T-cell (primary cell): ENCODE results near the gene CDC42EP5. TPM values are rescaled to one million over a fixed set of nuclear protein-coding genes. Genes with fewer than 3 reads are reported as not detected.

Experiments
- ATAC-seq, 4 experiments: fragments of 200-7000 bp in 3 of 4; fragments of 150-1000 bp in 1 of 4; cut with Tn5 transposase; replicated peaks in 1 of 4; 1 replicate in 3 of 4; 2 replicates in 1 of 4; pipeline ENCODE4 v1.10.0; 2021; ENCODE audit warnings: moderate library complexity in 3 of 4, mild to moderate bottlenecking in 2 of 4, moderate number of reproducible peaks in 1 of 4
- CTCF ChIA-PET, 2 donors: fragments of 300-600 bp; sonication (Branson Sonifier 250); formaldehyde crosslinking; loops; one replicate each; lab custom pipeline; 2022; ENCODE audit warnings: antibody characterized with exemption in 2 of 2; lab: Charles Lee
- POLR2A ChIA-PET, 2 donors: fragments of 300-600 bp; sonication (Branson Sonifier 250); formaldehyde crosslinking; loops; one replicate each; lab custom pipeline; 2022; ENCODE audit warnings: antibody characterized with exemption in 2 of 2; lab: Charles Lee
- DNase-seq, 35 experiments: peaks; one replicate each; pipeline versions ENCODE4 v3.0.0 to v3.0.0-alpha.2; 2013 to 2023
- H3K27ac ChIP-seq: one replicate; pipeline ENCODE4 v1.5.1; 2013; ENCODE audit warnings: low read length
- H3K27me3 ChIP-seq, 2 experiments: replicated peaks in 1 of 2; 1 replicate in 1 of 2; 2 replicates in 1 of 2; pipeline versions ENCODE4 v1.6.1 to v1.7.0; 2013; ENCODE audit warnings: low read length in 1 of 2, mixed read lengths in 1 of 2; ENCODE audit not compliant: control insufficient read depth in 2 of 2, insufficient read depth in 2 of 2; ENCODE audit errors: extremely low read depth in 1 of 2
- H3K36me3 ChIP-seq, 2 donors: 1 replicate in 1 of 2; 2 replicates in 1 of 2; pipeline versions ENCODE4 v1.6.1 to v1.7.0; 2013; ENCODE audit warnings: low read length in 1 of 2; ENCODE audit not compliant: control insufficient read depth in 2 of 2, insufficient read depth in 1 of 2; ENCODE audit errors: extremely low read depth in 1 of 2
- H3K4me1 ChIP-seq, 2 experiments: 1 replicate in 1 of 2; 2 replicates in 1 of 2; pipeline versions ENCODE4 v1.6.1 to v1.7.0; 2013; ENCODE audit warnings: low read length in 2 of 2, mixed read lengths in 1 of 2; ENCODE audit not compliant: insufficient read depth in 2 of 2, control insufficient read depth in 1 of 2; ENCODE audit errors: extremely low read depth in 1 of 2
- H3K4me3 ChIP-seq, 2 donors: 1 replicate in 1 of 2; 2 replicates in 1 of 2; pipeline versions ENCODE4 v1.5.1 to v1.7.0; 2013; ENCODE audit warnings: mild to moderate bottlenecking in 2 of 2, low read length in 1 of 2, moderate library complexity in 1 of 2; ENCODE audit not compliant: control insufficient read depth in 1 of 2; ENCODE audit errors: extremely low read depth in 1 of 2
- H3K9me3 ChIP-seq: 2 replicates; pipeline ENCODE4 v1.7.0; 2013
- H3K27ac Mint-ChIP-seq, 2 donors: one replicate each; pipeline ENCODE4 v1.8.0; 2020 to 2021; ENCODE audit warnings: mild to moderate bottlenecking in 2 of 2, mixed read lengths in 2 of 2
- H3K27me3 Mint-ChIP-seq, 2 donors: one replicate each; pipeline ENCODE4 v1.8.0; 2021 to 2022; ENCODE audit warnings: mixed read lengths in 2 of 2
- H3K36me3 Mint-ChIP-seq: one replicate; pipeline ENCODE4 v1.8.0; 2021; ENCODE audit warnings: mixed read lengths
- H3K4me1 Mint-ChIP-seq, 3 donors: one replicate each; pipeline ENCODE4 v1.8.0; 2020 to 2022; ENCODE audit warnings: mixed read lengths in 3 of 3, mild to moderate bottlenecking in 1 of 3
- H3K4me3 Mint-ChIP-seq, 3 donors: one replicate each; pipeline ENCODE4 v1.8.0; 2020 to 2022; ENCODE audit warnings: mild to moderate bottlenecking in 3 of 3, mixed read lengths in 3 of 3, moderate library complexity in 3 of 3
- H3K9me3 Mint-ChIP-seq, 3 donors: one replicate each; pipeline ENCODE4 v1.8.0; 2020 to 2022; ENCODE audit warnings: mixed read lengths in 3 of 3
- WGBS: methylation state at CpG from one replicate; pipeline ENCODE4 v1.1.5; 2013; ENCODE audit warnings: missing lambda C conversion rate; ENCODE audit not compliant: insufficient coverage; 5-methylcytosine and 5-hydroxymethylcytosine counted together
- total RNA-seq, 35 experiments: library from RNA in 6 of 35; stranded (reverse) in 6 of 35; fragments of 120-200 nt in 1 of 35; gene quantifications; one replicate each; pipeline versions ENCODE4 v1.2.1 to v1.2.4 and lab custom pipeline; 2013 to 2026

CDC42EP5 gene
- total RNA-seq, 5 donors from 2014 or later (not counting 1 experiment from before 2014, with no cell fraction given): 0.43 TPM; not detected in 4

GRCh38 chr19:54482889-54483288 lies 9.8 kb upstream of the CDC42EP5 start:
- DNase-seq (no peak), ATAC-seq (no peak)
- Mint-ChIP-seq H3K9me3 (no peaks in the 10 kb centered on the region), H3K36me3 (no peaks in the 10 kb centered on the region), H3K4me1 (peaks cover 4 to 15% (median 12%) of the 10 kb centered on the region in 3 donors), H3K27me3 (peaks cover 19 to 43% of the 10 kb centered on the region in 2 donors), H3K4me3 (no peak overlapping the region), H3K27ac (no peak overlapping the region)
- H3K4me3 ChIP-seq: no peak overlapping the region
- WGBS: no CpG with 5 or more reads among the region's 3 CpGs
- H3K27ac ChIP-seq: no peak overlapping the region
- H3K9me3 ChIP-seq: no peaks in the 10 kb centered on the region
- POLR2A ChIA-PET: no interaction called here
- no peaks in the 10 kb centered on the region for H3K36me3 ChIP-seq
- peaks cover 2 to 27% of the 10 kb centered on the region in 2 experiments for H3K27me3 ChIP-seq
- CTCF ChIA-PET: interaction anchor here in 1 of 2 donors (0.6 kb wide), 1 partner anchor 638 kb away, joined by 3 read pairs; no protein-coding TSS in a partner anchor
- H3K4me1 ChIP-seq: peaks cover 0 to 6% of the 10 kb centered on the region in 2 experiments

- peaks cover 4 to 15% (median 12%) of the 10 kb centered on the region in 3 donors for H3K4me1 Mint-ChIP-seq
- no peak overlapping the region for H3K27ac ChIP-seq
- H3K4me3 Mint-ChIP-seq: no peak overlapping the region
- ChIA-PET POLR2A (no interaction called here), CTCF (interaction anchor here in 1 of 2 donors (0.6 to 0.7 kb wide), 3 partner anchors 61 to 157 kb away, joined by 3 to 6 read pairs (median 4); no protein-coding TSS in a partner anchor)
- no peaks in the 10 kb centered on the region for H3K9me3 Mint-ChIP-seq
- H3K9me3 ChIP-seq: no peaks in the 10 kb centered on the region
- H3K27me3 Mint-ChIP-seq: peaks cover 22 to 55% of the 10 kb centered on the region in 2 donors
- 0% methylated on average over 8 of the region's 16 CpGs for WGBS
- no peaks in the 10 kb centered on the region for H3K36me3 ChIP-seq
- no peak overlapping the region for H3K4me3 ChIP-seq
- DNase-seq (peak in 9 of 35 experiments; percentile 13 to 78 (median 31)), ATAC-seq (peak in 3 of 4 experiments; percentile 29 to 67 (median 57))
- H3K36me3 Mint-ChIP-seq: no peaks in the 10 kb centered on the region
- H3K27ac Mint-ChIP-seq: peak overlapping the region in 1 of 2 donors; percentile 63
- H3K4me1 ChIP-seq: peaks cover 0 to 6% of the 10 kb centered on the region in 2 experiments
- H3K27me3 ChIP-seq: peaks cover 2 to 28% of the 10 kb centered on the region in 2 experiments
Observed at GRCh38 chr19:54481326-54481930, 8.3 kb upstream of the CDC42EP5 start.

- no peaks in the 10 kb centered on the region for H3K9me3 ChIP-seq
- no peaks in the 10 kb centered on the region for H3K36me3 ChIP-seq
- H3K27me3 ChIP-seq: peaks cover 2 to 28% of the 10 kb centered on the region in 2 experiments
- no peak overlapping the region for H3K4me3 Mint-ChIP-seq
- no peak overlapping the region for H3K27ac ChIP-seq
- ChIA-PET POLR2A (no interaction called here), CTCF (no interaction called here)
- H3K4me3 ChIP-seq: no peak overlapping the region
- WGBS: 14% methylated on average over 1 of the region's 2 CpGs
- H3K27ac Mint-ChIP-seq: no peak overlapping the region
- H3K27me3 Mint-ChIP-seq: peaks cover 22 to 51% of the 10 kb centered on the region in 2 donors
- H3K9me3 Mint-ChIP-seq: no peaks in the 10 kb centered on the region
- peaks cover 0 to 6% of the 10 kb centered on the region in 2 experiments for H3K4me1 ChIP-seq
- DNase-seq: no peak
- no peak for ATAC-seq
- H3K36me3 Mint-ChIP-seq: no peaks in the 10 kb centered on the region
- peaks cover 4 to 15% (median 12%) of the 10 kb centered on the region in 3 donors for H3K4me1 Mint-ChIP-seq
Observed at GRCh38 chr19:54480051-54480450, 7.0 kb upstream of the CDC42EP5 start.

- no peak overlapping the region for H3K4me3 Mint-ChIP-seq
- Histone ChIP-seq H3K4me1 (peaks cover 0 to 6% of the 10 kb centered on the region in 2 experiments), H3K9me3 (no peaks in the 10 kb centered on the region), H3K4me3 (no peak overlapping the region), H3K27ac (no peak overlapping the region), H3K36me3 (no peaks in the 10 kb centered on the region), H3K27me3 (peaks cover 2 to 26% of the 10 kb centered on the region in 2 experiments)
- ChIA-PET POLR2A (no interaction called here), CTCF (interaction anchor here (0.7 to 1.2 kb wide), 6 partner anchors 9 to 584 kb away, joined by 3 to 5 read pairs (median 3); partner anchors contain the start of genes LAIR2 (in 1 of the 2) and LENG8 (in 1 of the 2))
- peak in 1 of 4 experiments; percentile 59 for ATAC-seq
- WGBS: 27% methylated on average over 6 of the region's 10 CpGs
- H3K27me3 Mint-ChIP-seq: peaks cover 26 to 46% of the 10 kb centered on the region in 2 donors
- no peaks in the 10 kb centered on the region for H3K36me3 Mint-ChIP-seq
- peaks cover 4 to 15% (median 12%) of the 10 kb centered on the region in 3 donors for H3K4me1 Mint-ChIP-seq
- H3K27ac Mint-ChIP-seq: no peak overlapping the region
- H3K9me3 Mint-ChIP-seq: no peaks in the 10 kb centered on the region
- DNase-seq: peak in 2 of 35 experiments; percentile 16 to 68
Observed at GRCh38 chr19:54478677-54479266, 5.7 kb upstream of the CDC42EP5 start.

- peaks cover 6 to 17% (median 13%) of the 10 kb centered on the region in 3 donors for H3K4me1 Mint-ChIP-seq
- no peak for DNase-seq
- no peak overlapping the region for H3K27ac Mint-ChIP-seq
- POLR2A ChIA-PET: interaction anchor here in 1 of 2 donors (0.5 kb wide), 1 partner anchor 622 kb away, joined by 4 read pairs; no protein-coding TSS in a partner anchor
- CTCF ChIA-PET: interaction anchor here (0.5 to 1.0 kb wide), 5 partner anchors 12 to 202 kb away, joined by 3 to 5 read pairs (median 3); no protein-coding TSS in a partner anchor
- H3K4me3 ChIP-seq: no peak overlapping the region
- H3K9me3 Mint-ChIP-seq: no peaks in the 10 kb centered on the region
- H3K27me3 Mint-ChIP-seq: peaks cover 33 to 51% of the 10 kb centered on the region in 2 donors
- no peaks in the 10 kb centered on the region for H3K36me3 Mint-ChIP-seq
- no peaks in the 10 kb centered on the region for H3K9me3 ChIP-seq
- no peak overlapping the region for H3K4me3 Mint-ChIP-seq
- H3K27me3 ChIP-seq: peaks cover 2 to 36% of the 10 kb centered on the region in 2 experiments
- H3K36me3 ChIP-seq: no peaks in the 10 kb centered on the region
- H3K27ac ChIP-seq: no peak overlapping the region
- WGBS: 95% methylated on average over 2 of the region's 3 CpGs
- H3K4me1 ChIP-seq: peaks cover 0 to 6% of the 10 kb centered on the region in 2 experiments
- ATAC-seq: no peak
Observed at GRCh38 chr19:54477650-54478049, 4.6 kb upstream of the CDC42EP5 start.

- Mint-ChIP-seq H3K27ac (no peak overlapping the region), H3K4me3 (no peak overlapping the region), H3K27me3 (peaks cover 30 to 44% of the 10 kb centered on the region in 2 donors), H3K4me1 (peaks cover 3 to 8% (median 8%) of the 10 kb centered on the region in 3 donors), H3K36me3 (no peaks in the 10 kb centered on the region), H3K9me3 (no peaks in the 10 kb centered on the region)
- POLR2A ChIA-PET: interaction anchor here in 1 of 2 donors (0.6 kb wide), 1 partner anchor 17 kb away, joined by 3 read pairs; no protein-coding TSS in a partner anchor
- H3K27me3 ChIP-seq: peaks cover 3 to 40% of the 10 kb centered on the region in 2 experiments
- peaks cover 0 to 10% of the 10 kb centered on the region in 2 experiments for H3K4me1 ChIP-seq
- H3K4me3 ChIP-seq: no peak overlapping the region
- DNase-seq (no peak), ATAC-seq (no peak)
- H3K9me3 ChIP-seq: no peaks in the 10 kb centered on the region
- no peak overlapping the region for H3K27ac ChIP-seq
- WGBS: 88% methylated on average over 9 of the region's 11 CpGs
- H3K36me3 ChIP-seq: no peaks in the 10 kb centered on the region
- CTCF ChIA-PET: no interaction called here
Observed at GRCh38 chr19:54475706-54476105, 2.6 kb upstream of the CDC42EP5 start.
